Keratinocyte (primary cell): Measurements from ENCODE around the gene FOXJ3. TPM values are rescaled to one million over a fixed set of nuclear protein-coding genes. Genes with fewer than 3 reads are reported as not detected.

Source experiments
- DNase-seq: peaks from one replicate; pipeline ENCODE4 v3.0.0-alpha.2; 2011; ENCODE audit warnings: low read depth, missing footprints, low spot score
- FAIRE-seq: peaks from 2 replicates; lab custom pipeline; 2011; peaks lifted over from hg19 to GRCh38; lab: Jason Lieb, UNC
- H2AFZ ChIP-seq: 2 replicates; pipeline ENCODE4 v1.6.0; 2012; ENCODE audit warnings: low read length, control low read depth, inconsistent platforms; ENCODE audit not compliant: control insufficient read depth
- H3K27ac ChIP-seq: 2 replicates; pipeline ENCODE4 v1.5.1; 2011; ENCODE audit warnings: low read length; ENCODE audit not compliant: control insufficient read depth, insufficient read depth
- H3K27me3 ChIP-seq: 3 replicates; pipeline ENCODE4 v1.6.0; 2011; ENCODE audit warnings: low read length; ENCODE audit not compliant: control insufficient read depth, insufficient read depth; ENCODE audit errors: extremely low read depth
- H3K36me3 ChIP-seq, 2 experiments: 2 replicates in 1 of 2; 3 replicates in 1 of 2; pipeline ENCODE4 v1.5.1; 2011; ENCODE audit warnings: low read length in 2 of 2, mild to moderate bottlenecking in 1 of 2; ENCODE audit not compliant: control insufficient read depth in 2 of 2, insufficient read depth in 2 of 2; ENCODE audit errors: extremely low read depth in 1 of 2
- H3K4me1 ChIP-seq: 3 replicates; pipeline ENCODE4 v1.5.1; 2011; ENCODE audit warnings: low read length; ENCODE audit not compliant: control insufficient read depth, insufficient read depth; ENCODE audit errors: extremely low read depth
- H3K4me2 ChIP-seq: 3 replicates; pipeline ENCODE4 v1.6.0; 2011; ENCODE audit warnings: low read depth, low read length; ENCODE audit not compliant: control insufficient read depth, insufficient read depth; ENCODE audit errors: extremely low read depth
- H3K4me3 ChIP-seq, 3 experiments: fragments of 200-600 bp in 1 of 3; sonication (generic) in 1 of 3; 2 replicates in 2 of 3; 3 replicates in 1 of 3; pipeline ENCODE4 v1.5.1; 2011 to 2016; ENCODE audit warnings: low read length in 3 of 3, mild to moderate bottlenecking in 3 of 3, control low read depth in 2 of 3, inconsistent platforms in 1 of 3, low read depth in 1 of 3, mixed read lengths in 1 of 3, mixed run types in 1 of 3, moderate library complexity in 1 of 3; ENCODE audit not compliant: control insufficient read depth in 2 of 3, insufficient read depth in 2 of 3; ENCODE audit errors: extremely low read depth in 1 of 3
- H3K79me2 ChIP-seq: 2 replicates; pipeline ENCODE4 v1.6.0; 2012; ENCODE audit warnings: low read length; ENCODE audit not compliant: control insufficient read depth, insufficient read depth
- H3K9ac ChIP-seq: 3 replicates; pipeline ENCODE4 v1.6.0; 2011; ENCODE audit warnings: low read length; ENCODE audit not compliant: control insufficient read depth, insufficient read depth; ENCODE audit errors: extremely low read depth
- H3K9me1 ChIP-seq: 3 replicates; pipeline ENCODE4 v1.6.0; 2011; ENCODE audit warnings: low read length; ENCODE audit not compliant: control insufficient read depth, insufficient read depth; ENCODE audit errors: extremely low read depth
- H3K9me3 ChIP-seq: 2 replicates; pipeline ENCODE4 v1.5.1; 2012; ENCODE audit warnings: low read depth, low read length; ENCODE audit not compliant: control insufficient read depth
- H4K20me1 ChIP-seq: 3 replicates; pipeline ENCODE4 v1.6.0; 2011; ENCODE audit warnings: low read length; ENCODE audit not compliant: control insufficient read depth, insufficient read depth; ENCODE audit errors: extremely low read depth
- CTCF ChIP-seq, 3 experiments: IDR thresholded peaks in 1 of 3; conservative IDR thresholded peaks in 1 of 3; optimal IDR thresholded peaks in 1 of 3; 2 replicates in 2 of 3; 3 replicates in 1 of 3; pipeline versions ENCODE3 to v1.5.1; 2011; ENCODE audit warnings: low read length in 3 of 3, mild to moderate bottlenecking in 3 of 3, moderate library complexity in 2 of 3, control low read depth in 1 of 3, inconsistent platforms in 1 of 3; ENCODE audit not compliant: insufficient read depth in 2 of 3; ENCODE audit errors: extremely low read depth in 1 of 3
- EZH2 ChIP-seq: IDR thresholded peaks from one replicate; pipeline ENCODE4 v1.6.1; 2012; ENCODE audit warnings: inconsistent platforms, mild to moderate bottlenecking, low read length, moderate library complexity
- dilution Hi-C: fragments of 300-500 bp; cut with MboI; formaldehyde crosslinking; loops from one replicate; pipeline ENCODE4 v1.7.0; 2020; ENCODE audit warnings: low sequenced_read_pairs; ENCODE audit not compliant: extremely low pct_ligation_motif_present
- polyA plus RNA-seq, 5 experiments: library from polyadenylated mRNA; depleted of rRNA in 3 of 5; stranded (reverse) in 3 of 5; stranded (forward) in 1 of 5; unstranded in 1 of 5; fragments of >200 nt; gene quantifications; 1 replicate in 1 of 5; 2 replicates in 3 of 5; 3 replicates in 1 of 5; pipeline versions ENCODE4 v1.2.1 to v1.2.3, GENCODE V29; 2011 to 2012; ENCODE audit warnings: missing spikeins in 2 of 5, low read depth in 1 of 5, low replicate concordance in 1 of 5

The FOXJ3 gene
- polyA plus RNA-seq, 1 donor (not counting 4 experiments of a cell fraction or from before 2014, with no cell fraction given), result 40.2 TPM

GRCh38 chr1:42145764-42146625, 189.0 kb downstream of the FOXJ3 start:
- Histone ChIP-seq H3K9me3 (no peaks in the 10 kb centered on the region), H3K4me3 (no peak overlapping the region), H2AFZ (no peak overlapping the region), H3K4me1 (peaks cover 21% of the 10 kb centered on the region), H3K27ac (no peak overlapping the region), H4K20me1 (no peaks in the 10 kb centered on the region), H3K9me1 (no peaks in the 10 kb centered on the region), H3K9ac (no peak overlapping the region), H3K4me2 (peak overlapping the region; percentile 40), H3K79me2 (no peaks in the 10 kb centered on the region), H3K27me3 (no peaks in the 10 kb centered on the region), H3K36me3 (no peaks in the 10 kb centered on the region)
- no peak for FAIRE-seq
- dilution Hi-C loops, result no loop called here
- peak; percentile 32 for DNase-seq
- TF ChIP-seq CTCF (optimal IDR thresholded peaks at IDR 0.05 in 1 of 3, IDR thresholded peaks at IDR 0.05 in 1 of 3, conservative IDR thresholded peaks at IDR 0.05 in 1 of 3; ENCODE audit: extremely low read depth in 1 of 3, insufficient read depth in 2 of 3, low read length in 3 of 3) (no peak), EZH2 (no peak)

- no peaks in the 10 kb centered on the region for H3K36me3 ChIP-seq
- TF ChIP-seq EZH2, result no peak
- no peak for TF ChIP-seq CTCF (optimal IDR thresholded peaks at IDR 0.05 in 1 of 3, IDR thresholded peaks at IDR 0.05 in 1 of 3, conservative IDR thresholded peaks at IDR 0.05 in 1 of 3; ENCODE audit: extremely low read depth in 1 of 3, insufficient read depth in 2 of 3, low read length in 3 of 3)
- no peak overlapping the region for H3K9ac ChIP-seq
- dilution Hi-C loops, result no loop called here
- no peak overlapping the region for H3K4me2 ChIP-seq
- no peak for DNase-seq
- H3K27ac ChIP-seq, result no peak overlapping the region
- no peaks in the 10 kb centered on the region for H3K9me3 ChIP-seq
- H3K4me3 ChIP-seq, result no peak overlapping the region
- no peaks in the 10 kb centered on the region for H3K27me3 ChIP-seq
- no peaks in the 10 kb centered on the region for H3K79me2 ChIP-seq
- no peak overlapping the region for H2AFZ ChIP-seq
- H4K20me1 ChIP-seq, result no peaks in the 10 kb centered on the region
- FAIRE-seq, result no peak
- no peaks in the 10 kb centered on the region for H3K9me1 ChIP-seq
- H3K4me1 ChIP-seq, result peaks cover 21% of the 10 kb centered on the region
These were observed 189.7 kb downstream of the FOXJ3 start for GRCh38 chr1:42145389-42145716.
